ENCODE results near the gene FAM174B.

FAM174B gene

GRCh38 chr15:92599394-92599970, 56.1 kb downstream of the FAM174B start:
- no peak for DNase-seq

GRCh38 chr15:92597548-92597947, 58.0 kb downstream of the FAM174B start:
- no peak for DNase-seq

GRCh38 chr15:92596623-92597022, 59.0 kb downstream of the FAM174B start:
- DNase-seq, result no peak

GRCh38 chr15:92595506-92596381, 59.8 kb downstream of the FAM174B start:
- no peak for DNase-seq

DNA sequence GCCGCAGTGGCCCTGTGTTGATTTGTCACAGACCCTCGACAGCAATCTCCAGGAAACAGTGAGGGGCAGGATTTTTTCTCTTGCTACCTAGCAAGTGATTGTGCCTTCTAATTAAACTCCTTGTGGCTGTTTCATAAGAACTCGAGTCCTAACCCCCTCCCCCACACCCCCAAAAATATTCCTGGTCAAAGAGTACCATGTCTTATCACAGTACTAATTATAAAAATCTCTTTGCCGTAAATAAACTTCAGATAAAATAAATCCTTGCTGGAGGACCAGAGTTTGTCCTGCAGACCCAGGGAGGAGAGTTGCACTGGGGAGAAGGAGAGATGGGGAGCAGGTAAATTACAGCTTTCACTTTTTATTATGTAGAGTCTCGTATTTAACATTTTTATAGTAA, 64.3 kb downstream of the FAM174B start:
- DNase-seq, result no peak

DNA sequence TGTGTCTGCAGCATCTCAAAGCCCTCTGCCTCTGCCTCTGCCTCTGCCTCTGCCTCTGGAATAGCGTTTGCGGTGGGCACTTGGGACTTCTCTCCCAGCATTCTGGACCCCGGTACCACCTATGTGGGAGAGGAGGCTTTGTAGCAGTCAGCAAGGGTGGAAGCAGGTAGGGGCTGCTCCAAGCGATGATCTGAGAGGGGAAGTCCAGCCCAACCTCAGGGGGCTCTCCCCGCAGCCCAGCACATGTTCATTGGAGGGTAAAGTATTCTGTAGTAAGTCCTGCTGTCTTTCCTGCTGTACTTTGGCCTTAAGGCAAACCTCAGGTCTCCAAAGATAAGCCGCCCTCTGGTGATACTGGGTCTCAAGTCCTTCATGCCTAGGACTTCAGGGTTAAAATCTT, 68.6 kb downstream of the FAM174B start:
- DNase-seq, result no peak

DNA sequence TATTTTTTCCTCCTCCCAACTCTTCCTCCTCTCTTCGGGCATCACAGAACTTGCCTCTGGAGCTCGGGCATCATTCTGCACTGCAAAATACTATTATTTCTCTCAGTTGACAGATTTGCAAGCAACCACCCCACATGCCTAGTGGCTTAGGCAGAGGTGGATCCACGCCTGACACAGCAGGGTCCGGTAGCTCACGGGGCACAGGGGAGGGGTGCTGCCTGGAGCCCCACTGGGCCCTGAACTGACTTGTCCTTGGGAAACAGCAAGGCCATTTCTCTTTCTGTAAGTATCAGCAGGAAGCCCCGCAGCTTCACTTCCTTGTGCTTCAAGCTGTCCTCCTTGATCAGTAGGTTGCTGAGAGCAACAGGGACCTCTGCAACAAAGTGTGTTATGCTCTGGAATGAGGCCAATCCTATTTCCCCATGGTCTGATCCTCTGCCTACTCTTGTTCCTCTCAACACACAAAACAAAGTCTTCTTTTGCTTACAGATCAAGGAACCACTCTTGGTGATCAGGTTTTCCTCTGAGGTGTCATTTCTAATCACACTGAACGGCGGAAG, 69.1 kb downstream of the FAM174B start:
- no peak for DNase-seq

DNA sequence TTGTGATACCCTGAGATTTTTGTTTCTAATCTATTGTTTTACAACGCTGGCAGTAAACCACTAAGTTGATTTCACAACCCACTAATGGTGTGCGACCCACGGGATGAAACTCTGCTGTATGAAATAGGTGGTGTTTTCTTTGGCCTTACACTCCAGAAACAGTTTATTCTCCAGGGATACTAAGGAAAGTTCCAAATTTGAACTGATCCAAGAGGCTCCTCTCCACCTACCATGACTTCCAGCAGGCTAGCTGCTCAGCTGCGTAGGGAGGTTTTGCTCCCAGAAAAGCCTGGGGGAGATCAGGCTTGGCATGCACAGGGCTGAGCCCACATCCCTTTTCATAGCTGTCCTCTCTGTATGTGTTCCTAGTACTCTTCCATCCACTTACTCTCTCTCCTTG, 71.5 kb downstream of the FAM174B start:
- no peak for DNase-seq

DNA sequence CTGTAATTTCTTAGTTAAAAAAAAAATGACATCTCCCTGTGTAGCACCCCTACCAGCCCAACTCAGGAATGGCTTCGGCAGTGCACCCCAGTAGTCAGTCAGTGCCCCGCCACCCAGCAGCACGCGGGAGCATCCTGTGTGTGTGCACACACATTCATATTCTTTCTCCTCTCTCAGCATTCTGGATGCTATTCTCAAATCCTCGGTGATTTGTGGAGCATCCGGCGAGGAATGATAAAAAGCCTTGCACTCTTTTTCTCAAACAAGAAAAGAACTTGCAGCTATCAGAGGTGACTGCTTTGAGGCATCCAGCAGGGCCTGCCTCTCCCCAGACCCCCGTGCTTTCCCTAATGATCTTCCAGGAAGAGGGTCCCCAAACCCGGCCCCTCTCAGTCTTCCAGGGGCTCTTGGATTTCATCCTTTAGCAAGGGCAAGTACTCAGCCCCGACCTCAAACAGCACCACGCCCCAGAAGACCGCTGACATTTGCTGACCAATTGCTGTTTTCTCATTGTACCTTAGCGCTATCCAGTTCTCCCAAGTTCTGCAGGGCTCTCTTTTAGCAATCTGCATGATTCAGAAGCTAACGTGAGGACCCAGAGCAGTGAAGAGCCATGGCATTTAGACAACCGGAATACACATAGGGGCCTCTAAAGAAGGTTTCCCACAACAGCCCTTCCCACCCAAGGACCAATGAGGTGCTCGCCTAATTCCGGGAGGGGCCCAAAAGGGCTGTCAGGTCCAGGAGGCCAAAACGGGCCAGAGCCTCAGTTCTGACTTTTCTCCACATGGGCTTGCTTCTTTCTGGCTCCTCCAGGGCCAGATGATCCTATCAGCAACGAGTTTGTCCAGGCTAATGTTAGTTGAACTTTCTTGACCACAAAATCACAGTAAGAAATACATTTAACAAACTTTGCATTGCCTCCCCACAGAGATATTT, 72.2 kb downstream of the FAM174B start:
- DNase-seq, result no peak

DNA sequence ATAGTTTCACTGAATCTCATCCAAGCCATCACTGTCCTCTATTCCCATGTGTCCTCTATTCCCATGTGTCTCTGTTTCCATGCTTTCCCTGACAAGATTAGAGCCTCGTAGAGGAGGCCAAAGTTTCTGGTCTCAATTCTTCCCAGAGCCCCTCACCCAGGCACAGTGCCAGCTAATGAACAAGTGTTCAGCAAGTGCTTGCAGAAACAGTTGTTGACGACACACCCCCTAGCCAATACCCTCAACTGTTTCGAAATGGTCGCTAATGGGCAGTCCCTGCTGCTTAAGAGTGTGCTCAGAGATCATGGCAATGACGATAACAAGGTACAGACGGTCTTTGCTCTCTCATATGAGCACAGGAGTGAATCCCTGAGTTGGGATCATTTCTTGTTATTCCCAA, 73.4 kb downstream of the FAM174B start:
- DNase-seq, result no peak

DNA sequence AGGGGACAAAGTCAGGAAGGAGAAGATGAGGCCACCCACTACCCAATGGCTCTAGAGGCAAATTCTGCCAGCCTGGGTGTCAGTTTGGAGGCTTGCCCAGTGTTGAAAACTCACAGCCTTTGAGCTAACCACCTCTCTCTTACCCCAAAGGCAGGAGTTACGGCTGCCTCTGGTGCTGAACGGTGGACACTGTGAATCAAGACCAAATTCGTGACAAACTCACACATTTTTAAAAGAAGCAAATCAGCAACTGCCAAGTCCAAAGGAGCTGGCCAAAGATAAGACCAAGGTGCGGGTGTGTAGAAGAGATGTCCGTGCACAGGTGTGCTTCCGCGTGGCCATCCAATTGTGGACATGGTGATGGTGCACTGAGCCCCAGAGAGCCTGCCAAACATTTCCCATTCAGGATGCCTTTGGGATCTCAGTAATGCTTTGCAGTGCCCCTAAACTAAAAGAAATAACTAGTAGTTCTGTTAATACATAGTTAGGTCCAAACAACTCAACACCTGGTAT, 74.6 kb downstream of the FAM174B start:
- no peak for DNase-seq

DNA sequence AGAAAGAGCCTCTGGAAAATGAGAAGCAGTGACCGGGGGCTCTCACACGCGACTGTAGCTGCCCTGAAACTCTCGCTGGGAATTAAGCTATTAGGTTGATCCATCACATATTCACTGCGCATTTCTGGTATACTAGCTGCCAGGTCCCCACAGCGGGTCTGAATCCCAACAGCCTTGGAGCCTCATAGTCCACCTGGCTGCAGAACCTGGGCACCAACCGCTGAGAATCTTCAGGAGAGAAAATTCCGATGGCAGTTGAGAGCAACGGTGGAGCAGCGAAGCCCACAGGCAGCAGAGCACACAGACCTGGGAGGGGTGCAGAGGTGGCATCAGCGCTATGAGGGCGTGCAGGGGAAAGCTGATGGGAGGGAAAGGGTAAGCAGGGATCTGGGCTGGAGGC, 75.1 kb downstream of the FAM174B start:
- DNase-seq, result no peak

- no peak for DNase-seq
Measured at GRCh38 chr15:92579931-92580470, 75.6 kb downstream of the FAM174B start.

DNA sequence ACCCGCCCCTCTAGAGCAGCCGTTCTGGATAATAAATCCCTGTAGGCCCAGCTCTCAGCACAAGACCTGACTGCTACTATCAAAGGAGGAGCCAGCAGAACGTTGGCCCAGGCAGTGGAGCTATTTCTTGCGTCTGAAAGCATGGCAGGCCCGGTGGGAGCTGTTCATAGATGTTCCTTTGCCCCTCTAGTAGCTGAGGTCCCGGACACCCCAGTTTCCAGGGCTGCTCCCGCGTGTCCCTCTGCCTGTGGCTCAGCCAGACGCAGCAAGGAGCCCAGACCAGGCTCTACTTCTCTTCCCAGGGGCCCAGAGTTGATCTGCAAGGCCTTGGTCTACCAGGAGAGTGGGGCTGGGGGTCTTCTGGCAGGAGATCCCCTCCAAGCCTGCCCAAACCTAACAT, 76.1 kb downstream of the FAM174B start:
- DNase-seq, result no peak

DNA sequence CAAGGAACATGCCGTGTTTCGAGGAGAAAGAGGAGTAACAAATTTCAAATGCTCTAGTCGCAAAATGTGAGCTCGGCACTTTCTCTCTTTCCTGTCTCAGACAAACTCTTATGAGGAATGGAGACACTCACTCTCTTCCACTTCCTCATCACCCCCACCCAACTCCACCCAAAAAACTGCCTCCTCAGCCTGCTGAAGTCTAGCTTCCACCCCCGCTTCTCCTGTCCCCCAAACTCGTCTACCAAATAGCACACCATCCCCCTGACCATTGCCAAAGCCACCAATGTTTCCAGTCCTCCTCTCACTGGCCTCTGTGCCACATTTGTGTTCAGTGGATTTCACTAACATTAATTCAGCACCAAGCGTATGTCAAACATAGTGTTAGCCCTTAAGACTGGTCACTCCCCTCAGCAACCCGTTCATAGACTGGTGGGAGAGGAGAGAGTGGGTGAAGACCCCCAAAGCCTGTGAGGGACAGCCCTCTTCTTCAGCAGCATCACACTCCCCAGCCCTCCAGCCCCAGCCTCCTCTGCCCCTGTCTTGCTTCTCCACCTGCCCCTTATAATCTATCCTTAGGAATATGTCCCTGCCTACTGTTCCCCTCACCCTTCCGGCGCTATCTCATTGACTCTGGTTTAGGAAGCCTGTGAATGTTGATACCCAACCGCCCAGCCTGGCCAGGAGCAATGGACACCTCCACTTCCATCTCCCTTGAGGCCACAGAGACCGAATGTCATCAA, 77.3 kb downstream of the FAM174B start:
- DNase-seq, result no peak

DNA sequence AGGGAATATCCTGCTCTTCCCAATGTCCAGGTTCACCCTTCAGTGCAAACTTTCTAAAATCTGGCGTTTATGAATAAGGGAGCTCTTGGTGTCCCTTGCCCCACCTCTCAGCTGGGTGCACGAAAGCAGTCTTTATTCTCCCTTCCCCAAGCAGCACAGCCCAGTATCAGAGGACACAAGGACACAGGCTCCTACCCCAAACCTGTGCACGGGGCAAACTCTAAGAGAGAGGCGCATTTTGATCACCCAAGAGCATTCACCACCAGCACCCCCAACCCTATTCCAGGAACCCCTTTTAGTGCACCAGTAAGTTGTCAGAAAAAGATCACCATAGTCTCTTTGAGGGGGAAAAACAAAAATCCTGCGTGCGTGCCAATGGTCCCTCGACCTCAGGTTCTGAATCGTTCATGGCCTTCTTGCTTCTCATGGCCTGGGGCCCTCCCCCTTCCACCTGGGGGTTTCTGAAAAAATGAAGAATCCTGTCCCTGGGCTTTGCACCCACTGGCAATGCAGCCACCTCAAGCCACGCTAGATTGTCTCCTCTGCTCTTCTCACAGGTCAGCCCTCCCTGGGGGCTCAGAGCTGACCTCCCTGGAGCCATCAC, 78.9 kb downstream of the FAM174B start:
- no peak for DNase-seq

GRCh38 chr15:92574566-92574965, 81.0 kb downstream of the FAM174B start:
- no peak for DNase-seq

DNA sequence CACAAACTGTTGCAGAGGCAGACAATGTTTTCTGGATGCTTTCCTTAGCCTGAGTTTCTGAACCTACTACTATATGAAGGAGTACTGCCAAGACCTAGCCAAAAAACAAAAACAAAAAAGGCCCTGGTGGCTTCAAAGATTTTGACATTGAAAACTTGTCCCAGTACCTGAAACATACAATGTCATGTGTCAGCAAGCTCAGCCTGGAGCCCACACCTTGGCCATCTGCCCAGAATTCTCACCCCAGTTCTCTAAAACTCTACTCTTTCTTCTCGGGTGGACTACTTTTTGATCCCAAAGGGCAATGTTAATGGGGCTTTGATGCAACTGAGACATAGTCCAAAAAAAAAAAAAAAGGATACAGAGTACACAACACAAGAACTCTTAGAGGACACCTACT, 81.4 kb downstream of the FAM174B start:
- DNase-seq, result no peak

DNA sequence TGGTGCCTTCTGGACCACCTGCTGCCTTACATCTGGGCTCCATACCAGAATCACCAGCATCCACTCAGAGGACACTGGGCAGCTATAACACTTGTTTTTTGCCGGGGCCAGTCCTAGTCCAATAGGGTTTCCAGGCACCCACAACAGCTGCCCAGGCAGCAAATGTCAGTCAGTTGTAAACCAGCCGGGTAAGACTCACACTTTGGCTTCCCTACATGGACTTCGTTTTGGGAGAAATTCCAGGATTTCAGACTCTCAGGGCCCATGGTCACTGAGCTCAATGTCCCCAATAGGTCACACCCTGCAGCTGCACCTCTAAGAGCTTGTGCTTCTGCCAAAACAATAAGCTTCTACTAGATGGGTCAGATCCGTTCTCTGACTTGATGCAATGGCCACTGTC, 83.8 kb downstream of the FAM174B start:
- no peak for DNase-seq

- DNase-seq, result no peak
Measured at GRCh38 chr15:92570391-92570790, 85.2 kb downstream of the FAM174B start.

DNA sequence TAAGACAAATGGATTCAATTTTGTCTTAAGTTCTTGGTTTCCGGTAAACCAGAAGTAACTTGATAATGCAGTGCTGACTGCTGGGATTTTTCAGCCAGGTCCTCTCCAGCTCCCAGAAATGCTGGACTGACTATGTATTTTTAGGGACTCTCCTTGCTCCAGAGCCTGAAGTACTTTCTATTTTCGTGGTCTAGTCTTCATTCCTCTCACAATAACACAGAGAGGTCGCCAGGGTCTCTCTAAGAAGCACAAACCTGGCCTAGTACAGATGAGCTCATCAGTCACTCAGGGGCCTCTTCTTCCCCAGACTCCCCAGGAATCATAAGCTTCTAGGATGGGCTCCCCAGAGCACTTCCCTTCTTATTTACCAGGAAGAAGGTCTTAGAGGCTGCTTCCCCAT, 85.8 kb downstream of the FAM174B start:
- DNase-seq, result no peak

Data from CD4-positive, alpha-beta T cell treated with Interferon alpha-2 for 1 hour (primary cell).